ENCODE results near the gene TRPM6. TPM values are rescaled to one million over a fixed set of nuclear protein-coding genes. Genes with fewer than 3 reads are reported as not detected.

TRPM6 gene
- not detected in 2 replicates for polyA plus RNA-seq

GRCh38 chr9:74887041-74887980 is at the start of gene TRPM6:
Gene TRPM6 (minus strand): TSS chr9:74887921. CDS start chr9:74887856, 65 bp downstream.

Other genes starting within 250 kb of the TRPM6 start
- gene C9orf40, start 65.0 kb upstream of the TRPM6 start, polyA plus RNA-seq, result 6.5 and 11.2 TPM in 2 replicates
- gene CARNMT1, start 140.4 kb upstream of the TRPM6 start, polyA plus RNA-seq, result 12.2 and 15.4 TPM in 2 replicates
- 24.6 and 41.4 TPM in 2 replicates for gene NMRK1, start 200.2 kb upstream of the TRPM6 start, polyA plus RNA-seq
- 26.5 and 48.7 TPM in 2 replicates for gene OSTF1, start 200.6 kb upstream of the TRPM6 start, polyA plus RNA-seq